ENCODE data around the gene ZNF865.

DNA sequence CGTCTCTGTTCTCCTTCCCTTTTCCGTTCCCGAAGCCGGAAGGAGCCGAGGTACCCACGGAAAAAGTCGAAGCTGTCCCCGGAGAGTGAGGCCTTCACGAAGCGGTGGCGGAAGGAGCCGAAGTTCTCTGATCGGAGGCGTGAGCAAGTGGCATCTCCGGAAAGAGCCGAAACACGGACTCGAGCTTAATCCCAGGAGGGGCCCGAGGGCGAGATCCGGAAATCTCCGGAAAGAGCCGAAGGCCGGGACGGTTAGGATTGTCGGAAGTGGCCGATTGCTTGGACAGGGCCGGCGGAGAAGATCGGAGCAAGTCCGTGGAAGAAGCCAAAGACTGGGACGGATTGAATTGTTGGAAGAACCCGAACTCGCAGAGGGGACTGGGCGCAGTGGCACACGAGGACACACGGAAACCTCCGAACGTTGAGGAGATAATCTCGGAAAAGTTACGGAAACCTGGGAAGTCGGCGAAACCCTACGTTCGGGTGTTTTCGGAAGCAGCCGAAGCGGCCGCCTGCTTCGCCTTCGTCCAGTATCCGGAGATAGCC is 48.9 kb downstream of the ZNF865 start:
- TF ChIP-seq, protein P1, sequence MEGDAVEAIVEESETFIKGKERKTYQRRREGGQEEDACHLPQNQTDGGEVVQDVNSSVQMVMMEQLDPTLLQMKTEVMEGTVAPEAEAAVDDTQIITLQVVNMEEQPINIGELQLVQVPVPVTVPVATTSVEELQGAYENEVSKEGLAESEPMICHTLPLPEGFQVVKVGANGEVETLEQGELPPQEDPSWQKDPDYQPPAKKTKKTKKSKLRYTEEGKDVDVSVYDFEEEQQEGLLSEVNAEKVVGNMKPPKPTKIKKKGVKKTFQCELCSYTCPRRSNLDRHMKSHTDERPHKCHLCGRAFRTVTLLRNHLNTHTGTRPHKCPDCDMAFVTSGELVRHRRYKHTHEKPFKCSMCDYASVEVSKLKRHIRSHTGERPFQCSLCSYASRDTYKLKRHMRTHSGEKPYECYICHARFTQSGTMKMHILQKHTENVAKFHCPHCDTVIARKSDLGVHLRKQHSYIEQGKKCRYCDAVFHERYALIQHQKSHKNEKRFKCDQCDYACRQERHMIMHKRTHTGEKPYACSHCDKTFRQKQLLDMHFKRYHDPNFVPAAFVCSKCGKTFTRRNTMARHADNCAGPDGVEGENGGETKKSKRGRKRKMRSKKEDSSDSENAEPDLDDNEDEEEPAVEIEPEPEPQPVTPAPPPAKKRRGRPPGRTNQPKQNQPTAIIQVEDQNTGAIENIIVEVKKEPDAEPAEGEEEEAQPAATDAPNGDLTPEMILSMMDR (conservative IDR thresholded peaks at IDR 0.05 in 1 of 2, IDR thresholded peaks at IDR 0.05 in 1 of 2; ENCODE audit: low read depth in 1 of 2, low read length in 2 of 2), result no peak
- no peak for TF ChIP-seq EZH2 (IDR thresholded peaks at IDR 0.05; ENCODE audit: low read length, missing control alignments)

All from fibroblast of lung (primary cell).